SJSA1 (cell line): Measurements from ENCODE around the gene MEP1B. TPM values are rescaled to one million over a fixed set of nuclear protein-coding genes. Genes with fewer than 3 reads are reported as not detected.
"Not testable (repeated sequence)": the region's sequence is repeated elsewhere in the genome, so short reads cannot be mapped to it uniquely, and the experiment has no call there.

Experiments used
- DNase-seq, 2 experiments: peaks; one replicate each; pipeline ENCODE4 v3.0.0-alpha.2; 2015 to 2020; ENCODE audit warnings: low spot score in 2 of 2, low read depth in 1 of 2
- H3K27ac ChIP-seq: fragments of 250-450 bp; sonication (Bioruptor Pico); 2 replicates; pipeline ENCODE4 v1.5.1; 2020; ENCODE audit warnings: mild to moderate bottlenecking, moderate library complexity
- H3K27me3 ChIP-seq: fragments of 250-450 bp; sonication (Bioruptor Pico); replicated peaks from 2 replicates; pipeline ENCODE4 v1.5.1; 2020; ENCODE audit warnings: mild to moderate bottlenecking, moderate library complexity
- H3K36me3 ChIP-seq: fragments of 250-450 bp; sonication (Bioruptor Pico); 2 replicates; pipeline ENCODE4 v1.5.1; 2020; ENCODE audit warnings: mild to moderate bottlenecking
- H3K4me1 ChIP-seq: fragments of 250-450 bp; sonication (Bioruptor Pico); replicated peaks from 2 replicates; pipeline ENCODE4 v1.6.1; 2021; ENCODE audit warnings: mild to moderate bottlenecking
- H3K4me3 ChIP-seq: fragments of 250-450 bp; sonication (Bioruptor Pico); 2 replicates; pipeline ENCODE4 v1.5.1; 2020; ENCODE audit warnings: mild to moderate bottlenecking
- H3K9me3 ChIP-seq: fragments of 250-450 bp; sonication (Bioruptor Pico); replicated peaks from 2 replicates; pipeline ENCODE4 v1.5.1; 2020; ENCODE audit warnings: mild to moderate bottlenecking
- total RNA-seq: library from RNA; depleted of rRNA; stranded (reverse); fragments of >200 nt; shearing (Covaris generic); gene quantifications from 2 replicates; pipeline ENCODE4 v1.2.3, GENCODE V29; 2014

Gene MEP1B
- total RNA-seq, 1 experiment from 2014 or later, result not detected

- no peak overlapping the region for H3K4me3 ChIP-seq
- no peaks in the 10 kb centered on the region for H3K36me3 ChIP-seq
- H3K27ac ChIP-seq, result no peak overlapping the region
- no peak for DNase-seq
- H3K27me3 ChIP-seq, result no peaks in the 10 kb centered on the region
- no peaks in the 10 kb centered on the region for H3K4me1 ChIP-seq
- no peaks in the 10 kb centered on the region for H3K9me3 ChIP-seq
Measured at GRCh38 chr18:32183503-32183902, 6.3 kb upstream of the MEP1B start.

GRCh38 chr18:32190209-32190608 is 370 bp downstream of the MEP1B start:
- no peaks in the 10 kb centered on the region for H3K36me3 ChIP-seq
- no peak overlapping the region for H3K27ac ChIP-seq
- no peaks in the 10 kb centered on the region for H3K9me3 ChIP-seq
- no peaks in the 10 kb centered on the region for H3K27me3 ChIP-seq
- no peak for DNase-seq
- no peak overlapping the region for H3K4me3 ChIP-seq
- H3K4me1 ChIP-seq, result no peaks in the 10 kb centered on the region

- Histone ChIP-seq H3K4me3 (no peak overlapping the region), H3K4me1 (no peaks in the 10 kb centered on the region), H3K9me3 (no peaks in the 10 kb centered on the region), H3K36me3 (no peaks in the 10 kb centered on the region), H3K27ac (no peak overlapping the region), H3K27me3 (no peaks in the 10 kb centered on the region)
- DNase-seq, result no peak
Measured at GRCh38 chr18:32195881-32196815, 6.3 kb downstream of the MEP1B start.

DNA sequence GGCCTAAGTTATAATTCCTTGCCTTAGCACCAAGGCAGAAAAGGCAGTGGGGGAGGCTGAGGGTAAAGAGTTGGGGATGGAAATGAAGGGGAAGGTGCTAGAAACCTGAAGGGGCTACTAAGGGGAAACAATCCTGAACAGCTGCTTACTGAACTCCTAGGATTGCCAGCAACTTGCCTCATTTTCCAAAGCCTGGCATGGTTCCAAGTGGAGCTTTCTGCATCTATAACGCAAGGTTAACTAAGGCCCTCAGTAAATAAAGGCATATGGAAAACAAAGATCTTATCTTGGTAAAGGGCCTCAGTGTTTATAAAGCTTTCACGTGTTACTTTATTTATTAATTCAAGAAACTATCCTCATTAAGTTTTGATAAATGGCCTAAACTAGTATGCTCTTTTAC is 10.9 kb downstream of the MEP1B start:
- DNase-seq, result no peak
- Histone ChIP-seq H3K9me3 (no peaks in the 10 kb centered on the region), H3K27me3 (no peaks in the 10 kb centered on the region), H3K36me3 (no peaks in the 10 kb centered on the region), H3K4me1 (no peaks in the 10 kb centered on the region), H3K27ac (no peak overlapping the region), H3K4me3 (no peak overlapping the region)

GRCh38 chr18:32201948-32202672 is 12.3 kb downstream of the MEP1B start:
- Histone ChIP-seq H3K4me3 (no peak overlapping the region), H3K4me1 (no peaks in the 10 kb centered on the region), H3K27me3 (no peaks in the 10 kb centered on the region), H3K9me3 (no peaks in the 10 kb centered on the region), H3K36me3 (no peaks in the 10 kb centered on the region), H3K27ac (no peak overlapping the region)
- DNase-seq, result no peak

DNA sequence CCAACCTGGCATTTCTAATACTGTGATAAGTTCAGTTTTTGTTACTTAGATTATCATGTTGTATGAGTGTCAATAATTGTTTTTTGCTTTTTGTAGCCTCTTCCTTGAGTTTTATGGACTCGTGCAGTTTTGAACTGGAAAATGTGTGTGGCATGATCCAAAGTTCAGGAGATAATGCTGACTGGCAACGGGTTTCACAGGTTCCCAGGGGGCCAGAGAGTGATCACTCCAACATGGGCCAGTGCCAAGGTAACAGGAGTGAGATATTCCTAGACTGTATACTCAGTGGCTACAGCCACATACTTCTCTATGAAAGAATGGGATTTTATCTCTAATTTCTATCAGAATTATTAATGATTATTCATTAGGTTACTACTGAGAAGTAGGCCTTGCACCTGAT is 18.2 kb downstream of the MEP1B start:
- Histone ChIP-seq H3K9me3 (no peaks in the 10 kb centered on the region), H3K4me3 (no peak overlapping the region), H3K4me1 (no peaks in the 10 kb centered on the region), H3K27me3 (no peaks in the 10 kb centered on the region), H3K36me3 (no peaks in the 10 kb centered on the region), H3K27ac (no peak overlapping the region)
- DNase-seq, result no peak

- DNase-seq, result no peak
- H3K27me3 ChIP-seq, result no peaks in the 10 kb centered on the region
- H3K36me3 ChIP-seq, result no peaks in the 10 kb centered on the region
- no peaks in the 10 kb centered on the region for H3K9me3 ChIP-seq
- no peaks in the 10 kb centered on the region for H3K4me1 ChIP-seq
- H3K4me3 ChIP-seq, result no peak overlapping the region
- H3K27ac ChIP-seq, result no peak overlapping the region
Measured at GRCh38 chr18:32208577-32208976, 18.7 kb downstream of the MEP1B start.

GRCh38 chr18:32209685-32210445 is 20.0 kb downstream of the MEP1B start:
- no peak for DNase-seq
- Histone ChIP-seq H3K9me3 (no peaks in the 10 kb centered on the region), H3K4me1 (no peaks in the 10 kb centered on the region), H3K36me3 (no peaks in the 10 kb centered on the region), H3K27me3 (no peaks in the 10 kb centered on the region), H3K27ac (no peak overlapping the region), H3K4me3 (no peak overlapping the region)

- no peak for DNase-seq
- H3K9me3 ChIP-seq, result no peaks in the 10 kb centered on the region
- H3K36me3 ChIP-seq, result no peaks in the 10 kb centered on the region
- H3K4me1 ChIP-seq, result no peaks in the 10 kb centered on the region
- H3K27me3 ChIP-seq, result no peaks in the 10 kb centered on the region
- H3K27ac ChIP-seq, result no peak overlapping the region
- no peak overlapping the region for H3K4me3 ChIP-seq
Measured at GRCh38 chr18:32213693-32214092, 23.9 kb downstream of the MEP1B start.

DNA sequence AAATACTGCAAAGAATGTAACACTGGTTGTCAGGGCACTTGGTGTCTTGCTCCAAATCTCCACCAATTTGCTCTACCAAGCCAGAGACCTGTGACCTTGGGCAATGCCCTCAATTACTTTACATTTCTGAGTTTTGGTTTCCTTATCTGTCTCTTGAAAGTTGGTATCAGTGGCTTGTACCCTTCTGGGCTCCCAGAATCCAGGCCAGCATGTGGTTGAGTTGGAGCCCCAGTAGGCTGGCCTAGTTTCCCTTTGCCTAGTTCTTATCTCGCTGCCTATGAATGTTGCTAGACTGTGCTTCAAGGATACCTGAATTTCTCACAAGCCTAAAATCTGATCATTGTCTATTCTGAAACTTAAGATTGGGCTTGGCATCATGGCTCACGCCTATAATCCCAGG is 26.6 kb downstream of the MEP1B start:
- H3K36me3 ChIP-seq, result no peaks in the 10 kb centered on the region
- H3K9me3 ChIP-seq, result no peaks in the 10 kb centered on the region
- no peak overlapping the region for H3K27ac ChIP-seq
- DNase-seq, result no peak
- no peaks in the 10 kb centered on the region for H3K4me1 ChIP-seq
- no peak overlapping the region for H3K4me3 ChIP-seq
- H3K27me3 ChIP-seq, result no peaks in the 10 kb centered on the region; the same call in 1 of the 2 replicates

- Histone ChIP-seq H3K27me3 (no peaks in the 10 kb centered on the region; the same call in 1 of the 2 replicates), H3K9me3 (no peaks in the 10 kb centered on the region), H3K4me3 (no peak overlapping the region), H3K36me3 (no peaks in the 10 kb centered on the region), H3K4me1 (no peaks in the 10 kb centered on the region), H3K27ac (no peak overlapping the region)
- no peak for DNase-seq
Measured at GRCh38 chr18:32219431-32220018, 29.7 kb downstream of the MEP1B start.

GRCh38 chr18:32233348-32233747 is 43.5 kb downstream of the MEP1B start:
- H3K4me1 ChIP-seq, H3K27ac ChIP-seq, H3K9me3 ChIP-seq, H3K27me3 ChIP-seq, H3K4me3 ChIP-seq, DNase-seq, H3K36me3 ChIP-seq: not testable (repeated sequence)

- Histone ChIP-seq H3K27ac (no peak overlapping the region), H3K27me3 (0 out of 2 replicates have a peak, but pooled peaks cover 2% of the 10 kb centered on the region), H3K36me3 (no peaks in the 10 kb centered on the region), H3K4me3 (no peak overlapping the region), H3K9me3 (no peaks in the 10 kb centered on the region), H3K4me1 (no peaks in the 10 kb centered on the region)
- DNase-seq, result no peak
Measured at GRCh38 chr18:32237049-32237448, 47.2 kb downstream of the MEP1B start.
